Common myeloid progenitor, CD34-positive (primary cell): ENCODE measurements around the gene TCF7.

Experiments
- CTCF ChIA-PET: fragments of 350-600 bp; sonication (Branson Sonifier 250); formaldehyde crosslinking; loops from one replicate; lab custom pipeline; 2021; ENCODE audit warnings: antibody characterized with exemption; lab: Charles Lee
- POLR2A ChIA-PET: fragments of 350-600 bp; sonication (Branson Sonifier 250); formaldehyde crosslinking; loops from one replicate; lab custom pipeline; 2021; ENCODE audit warnings: antibody characterized with exemption; lab: Charles Lee
- DNase-seq, 3 donors: peaks; one replicate each; pipeline versions ENCODE4 v3.0.0 to v3.0.0-alpha.2; 2013
- H3K27ac ChIP-seq, 2 experiments: 1 replicate in 1 of 2; 2 replicates in 1 of 2; pipeline ENCODE4 v1.7.0; 2013; ENCODE audit warnings: inconsistent platforms in 2 of 2, low read length in 2 of 2, mild to moderate bottlenecking in 2 of 2, low read depth in 1 of 2, moderate library complexity in 1 of 2; ENCODE audit not compliant: severe bottlenecking in 2 of 2, insufficient read depth in 1 of 2, poor library complexity in 1 of 2
- H3K27me3 ChIP-seq, 5 experiments: replicated peaks in 2 of 5; 1 replicate in 3 of 5; 2 replicates in 2 of 5; pipeline versions ENCODE4 v1.6.1 to v1.7.0; 2013; ENCODE audit warnings: low read length in 4 of 5, mild to moderate bottlenecking in 2 of 5, moderate library complexity in 2 of 5, inconsistent platforms in 1 of 5; ENCODE audit not compliant: insufficient read depth in 5 of 5, control insufficient read depth in 4 of 5
- H3K36me3 ChIP-seq, 4 experiments: 1 replicate in 2 of 4; 2 replicates in 2 of 4; pipeline versions ENCODE4 v1.6.1 to v1.7.0; 2013; ENCODE audit warnings: low read length in 3 of 4, control low read depth in 1 of 4, mild to moderate bottlenecking in 1 of 4; ENCODE audit not compliant: control insufficient read depth in 4 of 4, insufficient read depth in 4 of 4
- H3K4me1 ChIP-seq, 4 experiments: 1 replicate in 3 of 4; 2 replicates in 1 of 4; pipeline versions ENCODE4 v1.6.1 to v1.7.1; 2013; ENCODE audit warnings: low read length in 3 of 4, mild to moderate bottlenecking in 3 of 4, control low read depth in 1 of 4, inconsistent platforms in 1 of 4, moderate library complexity in 1 of 4; ENCODE audit not compliant: control insufficient read depth in 4 of 4, insufficient read depth in 4 of 4; ENCODE audit errors: control extremely low read depth in 1 of 4
- H3K4me3 ChIP-seq, 7 experiments: 1 replicate in 4 of 7; 2 replicates in 3 of 7; pipeline versions ENCODE4 v1.5.1 to v1.7.0; 2013; ENCODE audit warnings: mild to moderate bottlenecking in 7 of 7, low read length in 6 of 7, moderate library complexity in 6 of 7, inconsistent platforms in 2 of 7, low read depth in 2 of 7, control low read depth in 1 of 7; ENCODE audit not compliant: insufficient read depth in 4 of 7, control insufficient read depth in 1 of 7; ENCODE audit errors: extremely low read depth in 1 of 7
- H3K9me3 ChIP-seq, 5 experiments: 1 replicate in 4 of 5; 2 replicates in 1 of 5; pipeline versions ENCODE4 v1.6.1 to v1.7.1; 2013; ENCODE audit warnings: low read length in 4 of 5, mild to moderate bottlenecking in 2 of 5, inconsistent platforms in 1 of 5, low read depth in 1 of 5, moderate library complexity in 1 of 5; ENCODE audit not compliant: control insufficient read depth in 4 of 5, insufficient read depth in 2 of 5; ENCODE audit errors: control extremely low read depth in 1 of 5
- WGBS: methylation state at CpG from one replicate; pipeline ENCODE4 v1.1.5; 2013; ENCODE audit not compliant: insufficient coverage; 5-methylcytosine and 5-hydroxymethylcytosine counted together

TCF7 gene

DNA sequence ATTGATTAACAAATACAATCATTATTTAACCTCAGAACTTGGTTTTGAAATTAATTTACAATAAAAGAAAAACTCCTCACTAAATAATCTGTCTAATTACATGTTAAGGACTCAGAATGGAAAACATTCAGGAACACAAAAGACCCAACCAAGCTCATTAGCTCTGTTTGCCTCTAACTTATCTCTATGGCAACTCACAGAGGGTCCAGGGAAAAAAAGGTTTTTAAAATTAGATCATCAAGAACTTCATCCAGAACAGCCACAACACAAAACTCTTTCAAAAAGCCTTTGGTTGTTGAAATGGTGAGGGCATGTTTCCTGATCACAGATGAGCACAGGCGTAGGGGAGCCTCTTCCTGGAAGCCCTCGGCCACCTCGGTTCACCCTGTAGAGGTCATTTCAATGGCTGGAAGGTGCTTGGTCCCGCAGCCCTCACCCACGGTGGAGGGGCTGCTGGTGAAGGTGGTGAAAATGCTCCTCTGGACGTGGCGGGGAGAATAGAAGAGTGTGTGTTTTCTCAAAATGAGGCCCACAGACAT, 17.2 kb upstream of the TCF7 start:
- 91% methylated on average over 5 of the region's 7 CpGs for WGBS
- CTCF ChIA-PET, result interaction anchor here (2.4 kb wide), 1 partner anchor 14 kb away, joined by 6 read pairs; no protein-coding TSS in a partner anchor
- H3K27me3 ChIP-seq, result peaks cover 0 to 2% (median 0%) of the 10 kb centered on the region in 5 experiments
- H3K9me3 ChIP-seq, result no peaks in the 10 kb centered on the region
- H3K4me3 ChIP-seq, result no peak overlapping the region
- H3K27ac ChIP-seq, result no peak overlapping the region
- DNase-seq, result no peak
- peaks cover 0 to 5% (median 2%) of the 10 kb centered on the region in 4 experiments for H3K4me1 ChIP-seq
- H3K36me3 ChIP-seq, result no peaks in the 10 kb centered on the region
- POLR2A ChIA-PET, result no interaction called here

DNA sequence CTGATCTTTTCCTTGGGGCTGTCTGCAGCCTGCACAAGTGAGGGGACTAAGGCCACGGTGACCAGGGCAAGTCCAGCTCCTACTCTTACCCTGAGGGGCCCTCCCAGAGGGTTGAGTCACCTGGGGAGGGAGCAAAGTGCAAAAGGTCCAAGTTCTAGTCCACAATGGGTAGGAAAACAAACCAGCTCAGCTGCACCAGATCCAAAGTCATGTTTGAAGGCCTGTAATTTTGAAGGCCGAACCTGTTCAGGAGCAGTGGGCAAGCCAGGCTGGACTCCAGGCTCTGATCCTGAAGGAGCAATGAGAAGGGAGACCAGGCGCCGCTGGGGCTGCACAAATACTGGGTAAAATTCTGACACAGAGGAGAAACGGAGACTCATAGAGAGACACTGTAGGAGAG, 15.8 kb upstream of the TCF7 start:
- no peaks in the 10 kb centered on the region for H3K9me3 ChIP-seq
- H3K27ac ChIP-seq, result no peak overlapping the region
- 100% methylated on average over 5 of the region's 5 CpGs for WGBS
- DNase-seq, result no peak
- ChIA-PET CTCF (interaction anchor here (0.7 to 5.6 kb wide), 7 partner anchors 8 to 57 kb away, joined by 3 to 55 read pairs (median 6); partner anchors contain the start of gene TCF7), POLR2A (no interaction called here)
- H3K4me1 ChIP-seq, result peaks cover 0 to 5% (median 2%) of the 10 kb centered on the region in 4 experiments
- peaks cover 0 to 1% (median 0%) of the 10 kb centered on the region in 5 experiments for H3K27me3 ChIP-seq
- no peak overlapping the region for H3K4me3 ChIP-seq
- no peaks in the 10 kb centered on the region for H3K36me3 ChIP-seq

DNA sequence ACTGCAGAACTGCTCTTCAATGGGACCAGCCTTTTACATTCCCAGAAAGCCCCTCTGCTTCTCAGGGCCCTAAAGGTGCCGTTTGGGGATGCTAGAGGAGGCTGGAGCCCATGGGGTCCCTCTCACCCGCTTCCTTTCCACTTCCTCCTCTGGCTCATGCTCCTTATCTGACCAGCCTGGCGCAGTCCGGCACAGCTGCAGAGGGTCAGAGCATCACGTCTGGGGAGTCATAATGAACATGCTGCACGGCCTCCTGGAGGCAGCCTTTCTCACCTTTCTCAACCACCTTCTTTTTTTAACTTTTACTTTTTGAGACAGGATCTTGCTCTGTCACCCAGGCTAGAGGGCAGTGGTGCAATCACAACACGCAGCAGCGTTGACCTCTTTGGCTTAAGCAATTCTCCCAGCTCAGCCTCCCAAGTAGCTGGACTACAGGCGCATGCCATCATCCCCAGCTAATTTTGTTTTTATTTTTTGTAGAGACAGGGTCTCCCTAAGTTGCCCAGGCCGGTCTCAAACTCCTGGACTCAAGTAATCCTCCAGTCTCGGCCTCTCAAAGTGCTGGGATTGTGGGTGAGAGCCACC, 15.1 kb upstream of the TCF7 start:
- no peaks in the 10 kb centered on the region for H3K36me3 ChIP-seq
- ChIA-PET CTCF (interaction anchor here (1.0 to 5.6 kb wide), 8 partner anchors 9 to 59 kb away, joined by 4 to 55 read pairs (median 6); partner anchors contain the start of gene TCF7), POLR2A (no interaction called here)
- H3K27me3 ChIP-seq, result peaks cover 0 to 1% (median 0%) of the 10 kb centered on the region in 5 experiments
- WGBS, result 72% methylated on average over 9 of the region's 11 CpGs
- H3K4me1 ChIP-seq, result peaks cover 0 to 7% (median 2%) of the 10 kb centered on the region in 4 experiments
- H3K27ac ChIP-seq, result no peak overlapping the region
- no peak overlapping the region for H3K4me3 ChIP-seq
- DNase-seq, result no peak
- H3K9me3 ChIP-seq, result no peaks in the 10 kb centered on the region

DNA sequence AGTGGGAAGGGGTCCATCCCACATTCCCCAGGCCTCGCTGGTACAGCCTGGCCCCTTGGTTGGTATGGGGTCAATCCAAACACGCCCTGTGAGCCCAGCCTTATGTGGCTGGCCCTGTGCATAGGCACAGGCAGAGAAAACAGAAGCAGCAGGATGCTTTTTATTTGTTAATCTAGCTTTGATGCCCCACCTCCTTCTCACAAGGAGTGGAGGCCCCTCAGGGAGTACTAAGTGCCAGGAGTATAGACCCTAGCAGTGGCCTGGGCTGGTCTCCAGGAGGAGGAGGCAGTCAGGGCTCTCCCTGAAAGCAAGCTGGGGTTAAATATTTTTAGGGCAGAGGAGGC, 14.6 kb upstream of the TCF7 start:
- Histone ChIP-seq H3K9me3 (no peaks in the 10 kb centered on the region), H3K36me3 (no peaks in the 10 kb centered on the region), H3K4me1 (peaks cover 0 to 8% (median 2%) of the 10 kb centered on the region in 4 experiments), H3K4me3 (no peak overlapping the region), H3K27me3 (peaks cover 0 to 1% (median 0%) of the 10 kb centered on the region in 5 experiments), H3K27ac (no peak overlapping the region)
- ChIA-PET CTCF (interaction anchor here (1.0 to 5.6 kb wide), 8 partner anchors 10 to 60 kb away, joined by 3 to 55 read pairs (median 5); partner anchors contain the start of gene TCF7), POLR2A (no interaction called here)
- WGBS, result 100% methylated on average over 1 of the region's 2 CpGs
- no peak for DNase-seq

DNA sequence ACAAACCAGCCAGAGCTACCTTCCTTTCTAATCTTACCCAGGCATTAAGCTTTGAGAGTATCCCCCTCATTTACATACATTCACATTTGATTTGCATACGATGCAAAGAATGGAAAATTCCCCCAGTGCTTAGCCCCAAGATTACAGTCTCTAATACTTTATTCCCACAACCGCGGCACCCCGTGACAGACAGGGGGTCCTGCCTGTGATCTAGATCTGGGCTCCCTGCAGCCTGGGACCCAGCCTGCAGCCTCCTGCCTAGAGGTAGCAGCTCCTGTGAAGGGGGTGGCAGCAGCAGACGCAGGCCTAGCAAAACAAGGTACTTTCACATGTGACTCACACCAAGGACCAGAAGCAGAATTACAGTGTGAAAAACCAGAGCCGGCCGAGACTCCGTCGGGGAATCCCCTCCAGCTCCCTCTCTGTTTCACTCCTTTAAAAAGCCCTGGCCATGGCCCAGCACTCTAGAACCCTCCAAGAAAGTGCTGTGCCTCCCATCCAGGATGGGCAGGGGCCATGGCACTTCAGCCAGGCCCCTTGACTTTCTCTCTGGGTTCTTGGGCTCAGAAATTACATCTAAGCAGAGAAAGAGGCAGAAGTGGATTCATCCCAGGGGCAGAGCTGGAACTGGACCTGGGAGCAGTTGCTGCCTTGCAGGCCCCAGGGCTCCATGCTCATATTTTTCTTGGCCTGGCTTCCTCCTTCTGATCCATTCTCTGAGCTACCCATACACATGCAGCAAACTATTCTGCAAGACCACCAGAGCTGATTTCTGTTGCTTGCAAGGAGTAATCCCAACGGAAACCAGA, 14.0 kb upstream of the TCF7 start:
- ChIA-PET CTCF (interaction anchor here (0.7 to 5.6 kb wide), 17 partner anchors 10 to 66 kb away, joined by 3 to 55 read pairs (median 4); partner anchors contain the start of gene TCF7), POLR2A (no interaction called here)
- Histone ChIP-seq H3K4me1 (peaks cover 0 to 8% (median 2%) of the 10 kb centered on the region in 4 experiments), H3K4me3 (no peak overlapping the region), H3K9me3 (no peaks in the 10 kb centered on the region), H3K27ac (no peak overlapping the region), H3K36me3 (no peaks in the 10 kb centered on the region), H3K27me3 (peaks cover 0 to under 1% (median 0%) of the 10 kb centered on the region in 5 experiments)
- 93% methylated on average over 10 of the region's 10 CpGs for WGBS
- DNase-seq, result no peak

DNA sequence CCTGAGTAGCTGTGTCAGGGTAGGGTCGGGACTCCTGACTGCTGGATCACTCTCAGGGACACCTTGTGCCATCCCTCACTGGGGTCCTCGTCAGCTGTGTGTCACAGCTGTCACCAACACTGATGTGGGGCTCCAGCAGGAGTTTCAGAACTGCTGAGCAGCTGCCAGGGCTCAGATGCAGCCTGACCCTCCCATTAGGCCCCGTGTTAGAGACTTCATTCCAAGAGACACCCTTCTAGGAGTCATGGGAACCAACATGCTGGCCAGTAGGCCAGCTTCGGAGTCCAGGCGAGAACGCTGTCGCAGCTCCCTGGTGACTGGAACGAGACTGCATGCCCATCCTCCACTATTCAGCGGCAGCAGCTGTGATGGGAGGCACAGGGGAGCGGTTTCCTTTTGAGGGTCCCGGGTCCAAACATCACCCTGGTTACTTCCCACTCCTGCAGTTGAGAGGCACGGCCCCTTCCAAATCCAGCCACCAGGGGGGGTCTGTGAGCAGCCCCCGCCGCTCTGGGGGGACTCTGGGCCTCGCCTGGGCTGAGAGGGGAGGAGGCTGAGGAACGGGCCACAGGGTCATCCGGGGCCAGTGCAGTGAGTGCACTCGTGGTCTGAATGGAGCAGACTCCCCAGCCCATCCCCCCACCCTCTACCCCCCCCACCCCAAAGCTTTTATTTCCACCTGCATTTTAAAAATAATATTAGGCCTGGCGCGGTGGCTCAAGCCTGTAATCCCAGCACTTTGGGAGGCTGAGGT, 12.6 kb upstream of the TCF7 start:
- WGBS, result 23% methylated on average over 15 of the region's 20 CpGs

More for the DNA sequence above, 12.6 kb upstream of the TCF7 start:
- H3K27ac ChIP-seq, result no peak overlapping the region
- no peaks in the 10 kb centered on the region for H3K36me3 ChIP-seq
- DNase-seq, result peak; percentile 59 to 79 (median 75)
- no peaks in the 10 kb centered on the region for H3K27me3 ChIP-seq
- POLR2A ChIA-PET, result no interaction called here
- CTCF ChIA-PET, result interaction anchor here (0.6 to 5.6 kb wide), 19 partner anchors 10 to 67 kb away, joined by 3 to 55 read pairs (median 4); partner anchors contain the start of gene TCF7
- peaks cover 0 to 8% (median 2%) of the 10 kb centered on the region in 4 experiments for H3K4me1 ChIP-seq
- H3K9me3 ChIP-seq, result no peaks in the 10 kb centered on the region
- peak overlapping the region in 1 of 7 experiments; percentile 45 for H3K4me3 ChIP-seq
